Osteocyte (in vitro differentiated cells): Measurements from ENCODE around the gene MYH14. TPM values are rescaled to one million over a fixed set of nuclear protein-coding genes. Genes with fewer than 3 reads are reported as not detected.

Source experiments
- DNase-seq: peaks from one replicate; pipeline ENCODE4 v3.0.0; 2021; ENCODE audit warnings: mixed read lengths; ENCODE audit not compliant: unreplicated experiment; ENCODE audit errors: extremely low spot score
- H3K27ac Mint-ChIP-seq: one replicate; pipeline ENCODE4 v1.8.0; 2021; ENCODE audit warnings: mild to moderate bottlenecking, mixed read lengths; ENCODE audit not compliant: unreplicated experiment
- H3K27me3 Mint-ChIP-seq: one replicate; pipeline ENCODE4 v1.8.0; 2021; ENCODE audit warnings: mixed read lengths; ENCODE audit not compliant: unreplicated experiment
- H3K36me3 Mint-ChIP-seq: one replicate; pipeline ENCODE4 v1.8.0; 2021; ENCODE audit warnings: mixed read lengths; ENCODE audit not compliant: unreplicated experiment
- H3K4me1 Mint-ChIP-seq: one replicate; pipeline ENCODE4 v1.8.0; 2021; ENCODE audit warnings: mixed read lengths; ENCODE audit not compliant: unreplicated experiment
- H3K4me3 Mint-ChIP-seq: one replicate; pipeline ENCODE4 v1.8.0; 2021; ENCODE audit warnings: mild to moderate bottlenecking, moderate library complexity, mixed read lengths; ENCODE audit not compliant: unreplicated experiment
- H3K9me3 Mint-ChIP-seq: one replicate; pipeline ENCODE4 v1.8.0; 2021; ENCODE audit warnings: mixed read lengths; ENCODE audit not compliant: unreplicated experiment
- CTCF ChIP-seq: fragments of 200-600 bp; sonication (generic); IDR thresholded peaks from 2 replicates; pipeline ENCODE4 v1.5.0; 2021; ENCODE audit warnings: antibody characterized with exemption, mild to moderate bottlenecking, moderate library complexity
- total RNA-seq: library from RNA; stranded (reverse); gene quantifications from 2 replicates; pipeline ENCODE4 v1.2.1, GENCODE V29; 2021

MYH14 gene
- total RNA-seq, 1 donor from 2014 or later: not detected

GRCh38 chr19:50198431-50199258, 4.8 kb upstream of the MYH14 start:
- Mint-ChIP-seq H3K4me1 (no peaks in the 10 kb centered on the region), H3K36me3 (no peaks in the 10 kb centered on the region), H3K9me3 (no peaks in the 10 kb centered on the region), H3K4me3 (no peak overlapping the region), H3K27ac (no peak overlapping the region), H3K27me3 (peaks cover 12% of the 10 kb centered on the region)
- no peak for TF ChIP-seq CTCF
- no peak for DNase-seq

GRCh38 chr19:50199259-50199555, 4.2 kb upstream of the MYH14 start:
- H3K4me1 Mint-ChIP-seq: no peaks in the 10 kb centered on the region
- H3K4me3 Mint-ChIP-seq: no peak overlapping the region
- H3K27ac Mint-ChIP-seq: no peak overlapping the region
- H3K36me3 Mint-ChIP-seq: no peaks in the 10 kb centered on the region
- peaks cover 16% of the 10 kb centered on the region for H3K27me3 Mint-ChIP-seq
- TF ChIP-seq CTCF: no peak
- DNase-seq: no peak
- no peaks in the 10 kb centered on the region for H3K9me3 Mint-ChIP-seq

DNA sequence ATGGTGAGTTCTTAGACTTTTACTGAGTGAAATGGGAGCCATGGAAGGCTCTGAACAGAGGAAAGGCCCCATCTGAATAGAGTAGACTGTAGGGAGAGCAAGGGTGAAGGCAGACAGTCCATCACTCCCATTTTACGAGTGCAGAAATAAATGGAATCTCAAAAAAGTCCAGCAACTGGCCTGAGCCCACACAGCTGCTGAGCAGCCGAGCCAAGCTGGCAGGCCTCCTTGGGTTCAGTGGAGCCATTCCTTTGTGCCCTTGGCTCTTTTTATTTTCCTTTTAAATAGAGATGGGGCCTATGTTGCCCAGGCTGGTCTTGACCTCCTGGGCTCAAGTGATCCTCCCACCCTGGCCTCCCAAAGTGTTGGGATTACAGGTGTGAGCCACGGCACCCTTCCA, 1.0 kb upstream of the MYH14 start:
- no peak for DNase-seq
- H3K9me3 Mint-ChIP-seq: no peaks in the 10 kb centered on the region

DNA sequence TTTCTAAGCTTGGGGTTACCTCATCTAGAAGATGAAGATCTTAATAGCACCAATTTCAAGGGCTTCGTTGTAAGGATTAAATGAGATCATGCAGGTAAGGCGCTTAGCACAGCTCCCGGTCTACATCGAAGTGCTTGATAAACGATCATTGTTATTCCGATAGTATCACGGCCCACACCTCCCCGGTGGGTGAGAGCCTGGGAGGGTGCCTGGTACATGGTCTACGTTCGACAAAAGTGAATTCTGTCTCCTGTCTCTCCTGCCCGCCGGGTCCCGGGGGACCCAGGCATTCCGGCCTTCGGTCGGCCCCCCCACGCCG, 501 bp upstream of the MYH14 start:
- TF ChIP-seq CTCF: no peak
- H3K36me3 Mint-ChIP-seq: no peaks in the 10 kb centered on the region
- no peak overlapping the region for H3K27ac Mint-ChIP-seq
- no peak overlapping the region for H3K4me3 Mint-ChIP-seq
- no peaks in the 10 kb centered on the region for H3K4me1 Mint-ChIP-seq
- no peaks in the 10 kb centered on the region for H3K9me3 Mint-ChIP-seq
- peaks cover 27% of the 10 kb centered on the region for H3K27me3 Mint-ChIP-seq
- DNase-seq: no peak

More for the DNA sequence above, 1.0 kb upstream of the MYH14 start:
- Mint-ChIP-seq H3K36me3 (no peaks in the 10 kb centered on the region), H3K27me3 (peaks cover 27% of the 10 kb centered on the region), H3K27ac (no peak overlapping the region), H3K4me3 (no peak overlapping the region), H3K4me1 (no peaks in the 10 kb centered on the region)
- no peak for TF ChIP-seq CTCF

DNA sequence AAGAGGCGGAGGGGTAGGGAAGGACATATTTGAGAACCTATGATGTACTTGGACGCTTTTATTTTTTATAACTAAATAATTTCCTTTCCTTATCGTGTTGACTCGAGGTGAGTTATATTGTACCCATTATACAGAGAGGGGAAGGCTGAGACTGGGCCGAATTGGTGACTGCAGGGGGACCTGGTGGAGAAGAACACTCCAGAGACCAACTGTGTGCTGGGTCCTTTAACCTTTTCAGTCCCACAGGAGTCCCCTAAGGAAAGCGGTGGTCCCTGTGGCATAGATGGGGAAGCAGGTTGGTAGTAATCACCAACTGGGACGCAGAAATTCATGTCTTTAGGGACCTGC, 633 bp downstream of the MYH14 start:
- Mint-ChIP-seq H3K27me3 (peaks cover 27% of the 10 kb centered on the region), H3K9me3 (no peaks in the 10 kb centered on the region), H3K36me3 (no peaks in the 10 kb centered on the region), H3K27ac (no peak overlapping the region), H3K4me1 (no peaks in the 10 kb centered on the region), H3K4me3 (no peak overlapping the region)
- TF ChIP-seq CTCF: no peak
- DNase-seq: no peak
